Esophagus mucosa (tissue), 1 donor: Measurements from ENCODE around the gene KRT7. TPM values are rescaled to one million over a fixed set of nuclear protein-coding genes. Genes with fewer than 3 reads are reported as not detected.
"Not testable (repeated sequence)": the region's sequence is repeated elsewhere in the genome, so short reads cannot be mapped to it uniquely, and the experiment has no call there.

Experiments used
- ATAC-seq: fragments of 200-7000 bp; cut with Tn5 transposase; one replicate; pipeline ENCODE4 v1.9.1; 2020
- total RNA-seq: library from RNA; stranded (reverse); gene quantifications from one replicate; pipeline ENCODE4 v1.2.4, GENCODE V29; 2023
- donor health status: DM: yes; HTN: yes; CAD: no.

KRT7 gene
- total RNA-seq, 1 donor from 2014 or later = 113 TPM

- no peak for ATAC-seq
Observed at GRCh38 chr12:52230364-52231281, 2.4 kb upstream of the KRT7 start.

- peak; percentile 55 for ATAC-seq
Observed at GRCh38 chr12:52231305-52232202, 1.5 kb upstream of the KRT7 start.

GRCh38 chr12:52232203-52232673 is 805 bp upstream of the KRT7 start:
- ATAC-seq = no peak

- no peak for ATAC-seq
Observed at GRCh38 chr12:52233462-52234207, 592 bp downstream of the KRT7 start.

- no peak for ATAC-seq
Observed at GRCh38 chr12:52234223-52234810, 1.3 kb downstream of the KRT7 start.

- ATAC-seq = no peak
Observed at GRCh38 chr12:52235001-52235764, 2.1 kb downstream of the KRT7 start.

GRCh38 chr12:52235822-52236361 is 2.8 kb downstream of the KRT7 start:
- ATAC-seq = peak; percentile 80

- no peak for ATAC-seq
Observed at GRCh38 chr12:52236386-52237050, 3.5 kb downstream of the KRT7 start.

- no peak for ATAC-seq
Observed at GRCh38 chr12:52238207-52238840, 5.3 kb downstream of the KRT7 start.

GRCh38 chr12:52238916-52239646 is 6.0 kb downstream of the KRT7 start:
- no peak for ATAC-seq

GRCh38 chr12:52239767-52240166 is 6.7 kb downstream of the KRT7 start:
- no peak for ATAC-seq

GRCh38 chr12:52240247-52240646 is 7.2 kb downstream of the KRT7 start:
- not testable (repeated sequence) for ATAC-seq

GRCh38 chr12:52241205-52241842 is 8.3 kb downstream of the KRT7 start:
- no peak for ATAC-seq

GRCh38 chr12:52242442-52243258 is 9.6 kb downstream of the KRT7 start:
- no peak for ATAC-seq

- peak; percentile 70 for ATAC-seq
Observed at GRCh38 chr12:52243259-52243855, 10.3 kb downstream of the KRT7 start.

- peak; percentile 89 for ATAC-seq
Observed at GRCh38 chr12:52243856-52244614, 11.0 kb downstream of the KRT7 start.

- ATAC-seq = peak; percentile 2
Observed at GRCh38 chr12:52244615-52244994, 11.6 kb downstream of the KRT7 start.
